Calu3 (cell line): ENCODE data around the gene ARF4. TPM values are rescaled to one million over a fixed set of nuclear protein-coding genes. Genes with fewer than 3 reads are reported as not detected.

Experiments
- BruUV-seq: library from RNA; stranded (reverse); fragments of 400-500 nt; replicated peaks from 2 replicates; lab custom pipeline; 2021; lab: Mats Ljungman, UMichigan
- CTCF ChIA-PET: fragments of 300-600 bp; sonication (Branson Sonifier 250); formaldehyde crosslinking; loops from one replicate; lab custom pipeline; 2022; ENCODE audit warnings: antibody characterized with exemption; lab: Charles Lee
- DNase-seq: peaks from one replicate; pipeline ENCODE4 v3.0.0; 2022
- H3K27ac Mint-ChIP-seq: one replicate; pipeline ENCODE4 v1.8.0; 2022; ENCODE audit warnings: mixed read lengths; ENCODE audit not compliant: unreplicated experiment
- H3K27me3 Mint-ChIP-seq: one replicate; pipeline ENCODE4 v1.8.0; 2022; ENCODE audit warnings: mixed read lengths; ENCODE audit not compliant: unreplicated experiment
- H3K36me3 Mint-ChIP-seq: one replicate; pipeline ENCODE4 v1.8.0; 2022; ENCODE audit warnings: mild to moderate bottlenecking, moderate library complexity, mixed read lengths; ENCODE audit not compliant: insufficient read depth, unreplicated experiment
- H3K4me1 Mint-ChIP-seq: one replicate; pipeline ENCODE4 v1.8.0; 2022; ENCODE audit warnings: mild to moderate bottlenecking, low read depth, mixed read lengths; ENCODE audit not compliant: unreplicated experiment
- H3K4me3 Mint-ChIP-seq: one replicate; pipeline ENCODE4 v1.8.0; 2022; ENCODE audit warnings: mild to moderate bottlenecking, low read depth, moderate library complexity, mixed read lengths; ENCODE audit not compliant: unreplicated experiment
- H3K9me3 Mint-ChIP-seq: one replicate; pipeline ENCODE4 v1.8.0; 2022; ENCODE audit warnings: low read depth, mixed read lengths; ENCODE audit not compliant: unreplicated experiment
- CTCF ChIP-seq: fragments of 200-600 bp; IDR thresholded peaks from one replicate; pipeline ENCODE4 v1.8.0; 2022; ENCODE audit warnings: antibody characterized with exemption; ENCODE audit not compliant: unreplicated experiment
- intact Hi-C: fragments of 100-400 bp; cut with micrococcal nuclease; formaldehyde crosslinking; loops from one replicate; pipeline ENCODE4 v1.10.0; 2022; ENCODE audit not compliant: unreplicated experiment
- total RNA-seq: library from RNA; stranded (reverse); gene quantifications from 2 replicates; pipeline ENCODE4 v1.2.3, GENCODE V29; 2022

ARF4 gene
- total RNA-seq, 1 experiment from 2014 or later = 164 TPM

GRCh38 chr3:57627976-57628375, 30.8 kb upstream of the ARF4 start:
- H3K4me1 Mint-ChIP-seq = no peaks in the 10 kb centered on the region
- H3K9me3 Mint-ChIP-seq = no peaks in the 10 kb centered on the region
- CTCF ChIA-PET = no interaction called here
- DNase-seq = no peak
- intact Hi-C loops = no loop called here
- no peak for TF ChIP-seq CTCF
- no TSS peak for BruUV-seq
- no peaks in the 10 kb centered on the region for H3K27me3 Mint-ChIP-seq
- H3K36me3 Mint-ChIP-seq = peaks cover 14% of the 10 kb centered on the region
- no peak overlapping the region for H3K4me3 Mint-ChIP-seq
- H3K27ac Mint-ChIP-seq = no peak overlapping the region

- Mint-ChIP-seq H3K36me3 (peaks cover 17% of the 10 kb centered on the region), H3K27me3 (no peaks in the 10 kb centered on the region), H3K4me1 (no peaks in the 10 kb centered on the region), H3K4me3 (no peak overlapping the region), H3K27ac (no peak overlapping the region), H3K9me3 (no peaks in the 10 kb centered on the region)
- CTCF ChIA-PET = no interaction called here
- no peak for TF ChIP-seq CTCF
- intact Hi-C loops = no loop called here
- no peak for DNase-seq
- no TSS peak for BruUV-seq
Measured at GRCh38 chr3:57624801-57625200, 27.7 kb upstream of the ARF4 start.

GRCh38 chr3:57622362-57622761, 25.2 kb upstream of the ARF4 start:
- Mint-ChIP-seq H3K36me3 (peaks cover 11% of the 10 kb centered on the region), H3K4me1 (no peaks in the 10 kb centered on the region), H3K9me3 (no peaks in the 10 kb centered on the region), H3K4me3 (no peak overlapping the region), H3K27me3 (no peaks in the 10 kb centered on the region), H3K27ac (peak overlapping the region; percentile 63)
- CTCF ChIA-PET = interaction anchor here (0.8 kb wide), 1 partner anchor 9 kb away, joined by 3 read pairs; no protein-coding TSS in a partner anchor
- intact Hi-C loops = no loop called here
- no peak for DNase-seq
- TF ChIP-seq CTCF = no peak
- no TSS peak for BruUV-seq

- Mint-ChIP-seq H3K4me3 (no peak overlapping the region), H3K36me3 (peaks cover 6% of the 10 kb centered on the region), H3K9me3 (no peaks in the 10 kb centered on the region), H3K4me1 (no peaks in the 10 kb centered on the region), H3K27me3 (no peaks in the 10 kb centered on the region), H3K27ac (no peak overlapping the region)
- DNase-seq = no peak
- CTCF ChIA-PET = no interaction called here
- no TSS peak for BruUV-seq
- intact Hi-C loops = no loop called here
- TF ChIP-seq CTCF = no peak
Measured at GRCh38 chr3:57617739-57618138, 20.6 kb upstream of the ARF4 start.
